ENCODE measurements around the gene SYNE1. TPM values are rescaled to one million over a fixed set of nuclear protein-coding genes. Genes with fewer than 3 reads are reported as not detected.
"Not testable (repeated sequence)": the region's sequence is repeated elsewhere in the genome, so short reads cannot be mapped to it uniquely, and the experiment has no call there.

The SYNE1 gene
- total RNA-seq, 3 donors from 2014 or later: 16.8 to 78.6 (median 22.3) TPM

- Histone ChIP-seq H3K4me3 (no peak overlapping the region), H3K9me3 (no peaks in the 10 kb centered on the region), H3K4me1 (ENCODE audit: low read depth) (no peaks in the 10 kb centered on the region), H3K36me3 (ENCODE audit: low read depth) (no peaks in the 10 kb centered on the region)
- intact Hi-C loops (cut with DNase I, micrococcal nuclease): no loop called here
- no peak for TF ChIP-seq CTCF (IDR thresholded peaks at IDR 0.05)
- ATAC-seq (no peak), DNase-seq (no peak)
Observed at GRCh38 chr6:152087096-152087495, 550.1 kb downstream of the SYNE1 start.

- Histone ChIP-seq H3K36me3 (ENCODE audit: low read depth) (no peaks in the 10 kb centered on the region), H3K4me3 (no peak overlapping the region), H3K9me3 (no peaks in the 10 kb centered on the region), H3K4me1 (ENCODE audit: low read depth) (no peaks in the 10 kb centered on the region)
- DNase-seq (no peak), ATAC-seq (no peak)
- no peak for TF ChIP-seq CTCF (IDR thresholded peaks at IDR 0.05)
- intact Hi-C loops (cut with DNase I, micrococcal nuclease): no loop called here
Observed at GRCh38 chr6:152086223-152086873, 550.8 kb downstream of the SYNE1 start.

DNA sequence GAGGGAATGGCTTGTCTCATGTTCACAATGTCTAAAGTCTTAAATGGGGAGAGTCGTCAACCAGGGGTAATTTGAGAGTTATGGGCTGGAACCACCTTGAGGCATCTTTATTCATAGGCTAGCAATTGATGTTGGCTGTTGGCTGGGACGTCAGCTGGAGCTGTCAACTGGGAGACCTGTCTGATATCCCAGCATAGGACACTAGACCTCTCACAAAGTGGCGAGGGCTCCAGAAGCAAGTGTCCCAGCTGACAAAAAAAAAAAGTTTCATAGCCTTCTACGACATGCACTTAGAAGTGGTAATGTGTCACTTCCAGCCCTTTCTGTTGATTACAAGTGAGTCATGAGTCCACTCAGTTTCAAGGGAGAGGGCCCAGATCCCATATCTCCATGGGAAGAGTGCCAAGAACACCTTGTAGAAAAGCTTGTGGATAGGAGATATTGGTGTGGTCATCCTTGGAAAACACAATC is 551.7 kb downstream of the SYNE1 start:
- DNase-seq (no peak), ATAC-seq (no peak)

DNA sequence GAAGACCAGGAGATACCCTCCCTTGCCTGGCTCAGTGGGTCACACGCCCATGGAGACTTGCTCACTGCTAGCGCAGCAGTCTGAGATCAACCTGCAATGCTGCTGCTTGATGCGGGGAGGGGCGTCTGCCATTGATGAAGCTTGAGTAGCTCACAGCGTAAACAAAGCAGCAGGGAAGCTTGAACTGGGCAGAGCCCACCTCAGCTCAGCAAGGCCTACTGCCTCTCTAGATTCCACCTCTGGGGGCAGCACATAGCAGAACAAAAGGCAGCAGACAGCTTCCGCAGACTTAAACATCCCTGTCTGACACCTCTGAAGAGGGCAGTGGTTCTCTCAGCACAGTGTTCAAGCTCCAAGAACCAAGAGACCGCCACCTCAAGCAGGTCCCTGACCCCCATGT is 558.4 kb downstream of the SYNE1 start:
- intact Hi-C loops (cut with DNase I, micrococcal nuclease): no loop called here
- TF ChIP-seq CTCF (IDR thresholded peaks at IDR 0.05): no peak
- ATAC-seq: no peak
- H3K9me3 ChIP-seq: peaks cover 15% of the 10 kb centered on the region
- DNase-seq: no peak
- H3K36me3 ChIP-seq (ENCODE audit: low read depth): no peaks in the 10 kb centered on the region
- no peak overlapping the region for H3K4me3 ChIP-seq
- H3K4me1 ChIP-seq (ENCODE audit: low read depth): no peaks in the 10 kb centered on the region

More for the DNA sequence above, 551.7 kb downstream of the SYNE1 start:
- intact Hi-C loops (cut with DNase I, micrococcal nuclease): no loop called here
- no peaks in the 10 kb centered on the region for H3K9me3 ChIP-seq
- no peak for TF ChIP-seq CTCF (IDR thresholded peaks at IDR 0.05)
- no peak overlapping the region for H3K4me3 ChIP-seq
- no peaks in the 10 kb centered on the region for H3K4me1 ChIP-seq (ENCODE audit: low read depth)
- H3K36me3 ChIP-seq (ENCODE audit: low read depth): no peaks in the 10 kb centered on the region

GRCh38 chr6:152078001-152078400 is 559.2 kb downstream of the SYNE1 start:
- peaks cover 15% of the 10 kb centered on the region for H3K9me3 ChIP-seq
- TF ChIP-seq CTCF (IDR thresholded peaks at IDR 0.05): no peak
- H3K4me3 ChIP-seq: no peak overlapping the region
- intact Hi-C loops (cut with DNase I, micrococcal nuclease): no loop called here
- DNase-seq (no peak), ATAC-seq (no peak)
- H3K36me3 ChIP-seq (ENCODE audit: low read depth): no peaks in the 10 kb centered on the region
- no peaks in the 10 kb centered on the region for H3K4me1 ChIP-seq (ENCODE audit: low read depth)

GRCh38 chr6:152076242-152076641 is 560.9 kb downstream of the SYNE1 start:
- H3K4me3 ChIP-seq; H3K36me3 ChIP-seq (ENCODE audit: low read depth); DNase-seq; intact Hi-C loops (cut with DNase I, micrococcal nuclease); H3K4me1 ChIP-seq (ENCODE audit: low read depth); ATAC-seq: not testable (repeated sequence)
- H3K9me3 ChIP-seq: peaks cover 15% of the 10 kb centered on the region
